Left lobe of liver (tissue), 2 donors: ENCODE measurements around the gene FRS2. TPM values are rescaled to one million over a fixed set of nuclear protein-coding genes. Genes with fewer than 3 reads are reported as not detected.
"Not testable (repeated sequence)": the region's sequence is repeated elsewhere in the genome, so short reads cannot be mapped to it uniquely, and the experiment has no call there.

Source experiments
- ATAC-seq: fragments of 200-7000 bp; cut with Tn5 transposase; one replicate; pipeline ENCODE4 v1.9.1; 2020; ENCODE audit warnings: mild to moderate bottlenecking, moderate library complexity
- DNase-seq: peaks from one replicate; pipeline ENCODE4 v3.0.0-alpha.2; 2020; ENCODE audit warnings: low spot score
- total RNA-seq: library from RNA; stranded (reverse); gene quantifications from one replicate; pipeline ENCODE4 v1.2.1, GENCODE V29; 2021
- donor health status: DM: no; HTN: no; CAD: no; lungs with moderate emphysema.
- donor health status: DM: no; HTN: yes; CAD: no.

The FRS2 gene, protein sequence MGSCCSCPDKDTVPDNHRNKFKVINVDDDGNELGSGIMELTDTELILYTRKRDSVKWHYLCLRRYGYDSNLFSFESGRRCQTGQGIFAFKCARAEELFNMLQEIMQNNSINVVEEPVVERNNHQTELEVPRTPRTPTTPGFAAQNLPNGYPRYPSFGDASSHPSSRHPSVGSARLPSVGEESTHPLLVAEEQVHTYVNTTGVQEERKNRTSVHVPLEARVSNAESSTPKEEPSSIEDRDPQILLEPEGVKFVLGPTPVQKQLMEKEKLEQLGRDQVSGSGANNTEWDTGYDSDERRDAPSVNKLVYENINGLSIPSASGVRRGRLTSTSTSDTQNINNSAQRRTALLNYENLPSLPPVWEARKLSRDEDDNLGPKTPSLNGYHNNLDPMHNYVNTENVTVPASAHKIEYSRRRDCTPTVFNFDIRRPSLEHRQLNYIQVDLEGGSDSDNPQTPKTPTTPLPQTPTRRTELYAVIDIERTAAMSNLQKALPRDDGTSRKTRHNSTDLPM
- 15.2 TPM for total RNA-seq

DNA sequence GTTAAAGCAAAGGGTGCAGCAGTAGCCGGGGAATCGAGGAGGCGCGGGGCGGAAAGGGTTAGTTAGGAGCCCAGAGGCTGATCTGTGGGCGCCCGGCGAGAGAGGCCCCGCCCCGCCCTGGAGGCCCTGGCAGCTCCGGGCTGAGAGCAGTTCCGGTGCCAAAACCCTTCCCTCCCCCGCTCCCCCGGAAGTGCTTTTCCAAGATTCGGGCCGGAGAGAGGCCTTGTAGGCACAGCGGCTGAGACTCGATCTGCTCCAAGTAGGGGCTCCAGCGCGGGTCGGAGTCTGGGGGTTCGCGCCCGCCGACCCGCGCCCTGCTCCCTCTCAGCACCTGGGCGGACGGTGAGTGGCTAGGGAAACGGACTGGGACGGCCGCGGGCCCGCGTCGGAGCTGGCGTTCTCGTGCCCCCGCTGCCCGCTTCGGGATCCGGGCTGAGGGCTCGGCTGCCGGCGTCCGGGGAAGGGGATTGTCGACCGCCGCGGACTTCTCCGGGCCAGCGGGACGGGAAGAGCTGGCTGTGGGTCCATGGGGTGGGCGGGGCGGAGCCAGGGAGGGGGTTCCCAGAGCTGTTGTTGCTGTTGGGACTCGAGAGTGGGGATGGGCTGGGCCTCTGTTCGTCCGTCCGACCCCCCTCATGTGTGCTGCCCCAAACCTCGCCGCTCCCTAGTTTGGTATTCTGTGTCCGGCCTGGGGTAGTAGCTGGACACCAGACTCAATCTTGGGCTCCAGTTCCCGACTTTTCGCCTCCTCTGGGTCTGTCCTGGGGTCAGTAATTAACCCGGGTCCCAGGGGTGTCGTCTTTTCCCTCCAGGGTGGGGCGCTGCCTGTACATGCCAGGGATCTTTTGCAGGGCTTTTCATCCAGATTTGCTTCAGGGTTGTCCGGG is at the start of gene FRS2:
TSS of gene FRS2 (plus strand) at position 200 of the 887 bp plus-strand sequence. CDS start 98,643 bp downstream, outside the sequence.
- ATAC-seq (peak; percentile 95), DNase-seq (peak; percentile 94)

DNA sequence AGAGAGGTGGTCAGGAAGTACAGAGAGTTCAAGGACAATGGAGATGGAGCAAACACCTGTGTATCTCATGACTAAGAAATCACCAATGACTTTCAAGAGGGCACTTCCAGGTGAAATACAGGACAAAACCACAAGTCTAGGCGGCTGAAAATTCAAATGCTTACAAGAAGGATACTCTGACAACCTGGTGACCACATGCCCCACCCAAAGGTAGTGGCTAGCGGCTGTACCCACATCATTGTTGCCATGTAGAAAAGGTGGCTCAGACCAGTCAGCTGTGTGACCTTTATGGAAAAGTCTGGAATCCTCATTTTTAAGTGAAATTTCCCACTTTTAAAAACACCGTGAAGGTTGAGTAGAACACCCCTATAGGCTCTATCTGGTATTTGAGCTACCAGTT is 48.6 kb upstream of the FRS2 start:
- DNase-seq (no peak), ATAC-seq (no peak)

DNA sequence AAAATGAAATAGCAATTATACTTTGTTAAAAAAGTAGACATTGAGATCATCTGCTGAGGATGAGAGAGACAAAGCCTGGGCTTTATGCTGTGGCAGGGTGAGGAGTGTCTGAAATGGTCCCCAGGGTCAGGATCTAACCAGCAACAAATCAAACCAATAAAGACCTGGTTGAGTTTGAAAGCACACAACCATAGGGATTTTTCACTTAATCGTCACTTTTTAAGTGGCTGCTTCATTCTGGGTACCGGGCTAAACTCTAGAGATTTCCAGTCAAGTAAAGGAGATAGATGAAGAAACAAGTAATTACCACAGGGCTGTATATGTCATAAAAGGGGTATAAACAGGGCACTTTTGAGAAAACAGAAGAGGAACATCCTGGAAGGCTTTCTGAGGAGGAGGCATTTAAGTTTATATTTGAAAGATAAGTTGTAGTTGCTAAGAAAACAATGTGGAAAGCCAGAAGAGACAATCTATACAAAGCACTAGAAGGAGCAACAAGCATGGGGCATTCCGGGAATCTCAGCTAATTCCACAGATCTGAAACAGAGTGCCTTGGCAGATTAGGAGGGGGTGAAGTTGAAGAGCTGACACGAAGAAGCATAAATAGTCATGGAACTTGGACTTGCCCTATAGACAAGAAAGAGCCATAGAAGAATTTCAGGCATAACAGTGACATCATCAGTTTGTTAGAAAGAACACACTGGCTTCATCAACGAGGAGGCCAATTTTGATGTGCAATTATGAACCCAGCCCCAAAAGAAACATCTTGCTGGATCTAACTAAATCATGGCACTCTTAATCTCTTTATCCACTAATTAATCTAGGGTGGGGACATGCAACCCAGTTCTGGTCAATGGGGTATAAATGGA is 46.9 kb upstream of the FRS2 start:
- DNase-seq: no peak
- ATAC-seq: no peak

DNA sequence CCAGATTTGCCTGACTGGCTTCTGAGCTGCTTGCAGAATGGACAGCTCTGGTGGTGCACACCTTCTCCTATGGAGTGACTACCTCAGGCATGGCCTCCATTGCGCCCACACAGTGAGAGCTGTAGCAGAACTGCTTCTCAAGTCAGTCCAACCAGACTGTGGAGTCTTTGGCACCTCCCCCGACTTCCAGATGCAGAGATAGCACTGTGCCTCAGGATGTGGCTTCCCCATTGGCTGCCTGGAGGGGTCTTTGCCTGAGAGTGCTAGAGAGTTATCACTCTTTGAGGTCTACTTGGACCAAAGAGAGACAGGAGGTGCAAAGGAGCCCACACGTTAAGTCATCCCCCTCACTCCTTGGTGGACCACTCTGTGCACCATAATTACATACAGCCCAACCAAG is 44.8 kb upstream of the FRS2 start:
- no peak for ATAC-seq
- DNase-seq: no peak

DNA sequence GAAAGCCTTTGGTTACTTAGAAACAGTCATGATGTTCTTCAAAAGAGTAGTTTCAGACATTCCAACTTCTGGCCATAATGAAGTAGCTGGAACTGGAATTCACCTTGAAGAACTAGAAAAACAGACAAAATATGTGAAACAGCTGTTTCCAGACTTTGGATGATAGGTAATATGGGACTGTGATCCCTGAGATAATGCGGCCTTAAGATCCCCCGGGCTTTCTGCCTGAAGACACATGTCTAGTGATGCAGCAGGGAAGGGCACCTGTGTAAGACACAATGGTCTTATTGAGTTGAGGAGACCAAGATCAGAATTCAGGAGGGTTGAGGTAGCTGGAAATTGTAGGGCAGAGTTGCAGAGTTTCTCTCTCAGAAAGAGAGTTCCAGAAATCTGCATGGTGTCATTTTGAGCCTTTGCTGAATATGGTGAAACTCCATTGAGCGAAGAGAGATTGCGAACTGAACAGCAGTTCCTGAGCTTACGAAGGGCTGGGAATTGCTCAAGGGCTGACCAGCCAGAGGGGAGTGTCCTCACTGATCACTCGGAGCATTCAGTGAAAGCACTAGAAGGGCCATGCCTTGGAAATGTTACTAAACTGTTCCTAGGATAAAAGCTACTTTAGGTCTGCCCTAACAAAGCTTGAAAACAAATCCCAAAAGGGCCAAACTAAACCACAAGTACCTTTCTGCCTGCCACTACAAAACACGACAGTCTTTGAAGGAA is 41.7 kb upstream of the FRS2 start:
- DNase-seq (no peak), ATAC-seq (no peak)

DNA sequence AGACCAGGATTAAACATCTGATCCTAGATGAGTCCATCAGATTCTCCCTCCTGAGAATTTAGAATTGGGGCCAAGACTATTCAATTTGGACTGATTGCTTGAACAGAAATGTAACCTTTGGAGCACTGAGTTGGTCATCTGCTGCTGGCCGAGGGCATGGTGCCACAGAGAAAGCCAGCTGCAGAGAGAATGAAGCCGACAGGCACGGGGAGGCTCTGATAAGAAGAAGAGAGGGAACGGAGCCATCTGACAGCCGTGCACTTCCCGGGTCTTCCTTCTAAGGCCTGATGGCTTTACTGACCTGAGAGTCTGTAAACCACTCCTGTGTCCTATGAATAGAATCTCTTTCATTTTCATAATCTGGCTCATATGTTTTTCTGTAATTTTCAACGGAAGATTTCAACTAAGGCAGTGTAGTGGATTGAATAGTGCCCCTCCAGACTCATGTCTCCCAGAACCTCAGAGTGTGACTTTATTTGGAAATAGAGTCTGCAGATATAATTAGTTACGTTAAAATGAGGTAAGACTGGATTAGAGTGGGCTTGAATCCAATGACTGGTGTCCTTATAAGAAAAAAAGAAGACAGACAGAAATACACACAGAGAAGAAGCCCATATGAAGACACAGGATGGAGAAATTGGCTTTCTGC is 39.1 kb upstream of the FRS2 start:
- ATAC-seq: peak; percentile 97
- DNase-seq: peak; percentile 58

DNA sequence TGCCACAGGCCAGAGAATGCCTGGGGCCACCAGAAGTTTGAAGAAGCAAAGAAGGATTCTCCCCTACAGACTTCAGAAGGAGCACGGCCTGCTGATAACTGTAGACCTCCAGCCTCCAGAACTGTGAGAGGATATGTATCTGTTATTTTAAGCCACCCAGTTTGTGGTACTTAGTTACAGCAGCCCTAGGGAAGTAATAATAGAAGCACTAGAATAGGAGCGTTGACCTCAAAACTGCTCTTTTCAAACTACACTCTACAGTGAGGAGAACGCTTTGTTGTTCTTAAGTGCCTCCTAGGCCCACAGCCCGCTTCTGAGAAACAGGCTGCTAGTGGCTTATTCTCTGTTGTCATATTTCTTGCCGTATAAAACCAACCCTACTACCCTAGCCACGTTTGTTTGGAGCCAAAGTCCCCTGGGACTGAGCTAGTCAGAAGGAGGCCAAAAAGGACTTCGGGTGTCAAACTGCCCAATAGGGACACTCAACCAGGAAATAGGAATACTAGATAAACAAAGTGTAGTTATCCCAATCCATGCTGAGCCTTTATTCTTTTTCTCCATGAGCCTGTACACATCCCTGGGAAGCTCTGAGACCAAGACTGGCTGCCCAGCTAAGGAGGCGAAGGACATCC is 38.5 kb upstream of the FRS2 start:
- DNase-seq: no peak
- ATAC-seq: peak; percentile 19

DNA sequence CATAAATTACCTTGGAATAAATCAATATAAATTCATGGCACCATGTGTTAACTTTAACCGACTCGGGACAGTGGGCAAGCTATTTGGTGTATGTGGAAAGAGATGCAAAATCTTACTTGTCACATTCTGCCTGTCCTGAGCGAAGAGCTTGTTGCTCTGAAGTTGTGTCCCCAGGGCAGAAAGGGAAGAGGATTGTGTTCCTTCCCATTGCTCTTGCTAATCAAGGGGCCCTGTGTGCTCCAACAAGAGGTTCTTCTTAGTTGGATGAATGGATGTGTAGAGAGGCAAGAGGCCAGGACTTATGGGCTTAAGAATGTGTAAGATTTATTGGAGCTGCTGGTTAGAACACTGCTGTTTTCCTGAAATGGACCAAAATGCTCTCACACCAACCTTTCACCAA is 36.5 kb upstream of the FRS2 start:
- no peak for DNase-seq
- no peak for ATAC-seq

DNA sequence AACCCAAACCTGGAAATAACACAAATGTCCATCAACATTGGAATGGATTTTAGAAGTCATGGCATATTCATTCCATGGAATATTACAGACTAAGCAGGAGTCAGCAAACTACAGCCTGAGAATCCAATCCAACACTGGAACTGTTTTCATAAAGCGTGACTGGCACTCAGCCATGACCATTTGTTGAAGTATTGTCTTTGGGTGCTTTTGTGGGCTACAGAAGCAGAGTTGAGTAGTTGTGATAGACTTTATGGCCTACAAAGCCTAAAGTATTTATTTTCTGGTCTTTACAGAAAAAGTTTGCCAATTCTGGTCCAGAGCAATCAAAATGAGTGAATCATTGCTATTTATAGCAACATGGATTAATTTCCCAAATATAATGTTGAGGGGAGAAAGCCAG is 34.5 kb upstream of the FRS2 start:
- no peak for DNase-seq
- no peak for ATAC-seq

DNA sequence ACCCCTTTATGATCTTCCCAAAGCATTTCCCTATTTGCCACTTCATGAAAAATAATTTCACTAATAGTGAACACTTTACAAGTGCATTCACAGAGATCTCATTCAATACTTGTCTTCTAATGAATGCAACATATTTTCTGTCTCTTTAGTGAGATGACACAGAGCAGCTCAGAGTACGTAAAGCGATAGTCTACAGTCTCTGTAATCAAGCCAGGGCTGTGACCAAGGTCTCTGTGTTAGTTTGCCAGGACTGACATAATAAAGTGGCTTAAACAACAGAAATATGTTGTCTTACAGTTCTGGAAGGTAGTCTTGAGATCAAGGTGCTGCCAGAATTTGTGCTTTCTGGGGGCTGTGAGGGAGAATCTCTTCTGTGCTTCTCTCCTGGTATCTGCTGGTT is 33.1 kb upstream of the FRS2 start:
- ATAC-seq (no peak), DNase-seq (no peak)

DNA sequence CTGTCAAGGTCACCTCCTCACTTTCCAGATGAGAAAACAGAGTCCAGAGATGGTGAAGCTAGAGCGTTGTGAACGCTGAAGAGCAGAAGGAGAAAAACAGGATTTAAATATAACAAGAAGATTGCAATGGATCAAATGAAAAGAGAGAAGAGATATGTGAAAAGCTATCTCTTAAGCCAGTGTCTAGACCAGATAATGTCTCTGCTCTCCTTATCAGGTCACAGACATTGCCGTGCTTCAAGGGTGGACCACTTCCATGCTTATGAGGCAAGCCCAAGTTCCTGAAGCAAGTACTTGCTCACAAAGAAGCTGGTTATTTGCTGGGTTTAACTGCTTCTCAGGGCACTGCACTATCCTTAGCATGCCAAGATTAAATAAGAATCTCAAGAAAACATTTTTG is 31.6 kb upstream of the FRS2 start:
- ATAC-seq (no peak), DNase-seq (no peak)

DNA sequence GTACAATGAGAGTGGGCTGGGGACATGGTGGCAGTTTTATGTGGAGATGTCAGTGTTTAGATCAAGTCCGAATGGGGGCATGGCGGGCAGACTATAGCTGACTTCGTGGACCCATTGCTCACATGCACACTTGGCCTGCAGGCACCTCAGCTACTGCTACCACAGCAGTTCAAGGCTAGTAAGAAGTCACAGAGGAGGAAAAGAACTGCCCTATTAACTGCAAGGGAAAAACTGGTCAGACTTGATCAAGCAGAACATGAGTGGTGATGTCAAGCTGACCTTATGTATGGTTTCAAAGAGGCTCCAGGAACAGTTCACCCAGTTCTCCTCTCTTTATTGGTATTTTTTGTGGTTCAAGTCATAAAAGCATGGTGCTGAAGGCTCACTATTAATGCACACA is 30.2 kb upstream of the FRS2 start:
- DNase-seq: no peak

DNA sequence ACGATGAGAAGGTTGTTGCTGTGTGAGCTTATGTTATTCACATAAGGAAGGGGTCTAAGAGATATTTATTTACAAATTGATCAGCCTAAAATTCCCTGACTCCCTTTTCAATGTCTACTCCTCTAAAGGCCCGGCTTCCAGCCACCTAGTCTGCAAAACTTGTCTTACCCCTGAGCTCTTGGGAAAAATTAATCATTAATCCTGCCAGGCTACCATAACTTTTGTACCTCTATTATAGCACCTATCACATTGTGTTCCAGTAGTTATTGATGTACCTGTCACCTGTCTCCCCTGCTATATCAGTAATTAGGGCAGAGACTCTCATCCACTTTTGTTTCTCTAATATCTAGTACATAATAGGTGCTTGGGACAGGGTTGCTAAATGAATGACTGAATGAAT is 29.3 kb upstream of the FRS2 start:
- DNase-seq (no peak), ATAC-seq (peak; percentile 68)

More for the DNA sequence above, 30.2 kb upstream of the FRS2 start:
- ATAC-seq: no peak

DNA sequence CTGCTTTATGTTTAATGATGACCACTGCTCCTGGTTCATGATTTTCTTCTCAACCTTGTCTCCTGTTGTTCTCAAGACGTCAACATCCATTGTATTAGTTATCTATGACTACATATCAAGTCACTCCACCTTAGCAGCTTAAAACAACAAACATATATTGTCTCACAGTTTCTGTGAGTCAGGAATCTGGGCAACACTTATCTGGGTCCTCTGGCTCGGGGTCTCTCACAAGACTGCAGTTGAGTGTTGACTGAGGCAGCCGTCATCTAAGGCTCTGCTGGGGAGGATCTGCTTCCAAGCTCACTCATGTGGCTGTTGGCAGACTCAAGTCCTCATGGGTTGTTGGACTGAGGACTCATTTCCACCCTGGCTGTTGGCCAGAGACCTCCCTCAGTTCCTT is 27.3 kb upstream of the FRS2 start:
- DNase-seq (no peak), ATAC-seq (no peak)

DNA sequence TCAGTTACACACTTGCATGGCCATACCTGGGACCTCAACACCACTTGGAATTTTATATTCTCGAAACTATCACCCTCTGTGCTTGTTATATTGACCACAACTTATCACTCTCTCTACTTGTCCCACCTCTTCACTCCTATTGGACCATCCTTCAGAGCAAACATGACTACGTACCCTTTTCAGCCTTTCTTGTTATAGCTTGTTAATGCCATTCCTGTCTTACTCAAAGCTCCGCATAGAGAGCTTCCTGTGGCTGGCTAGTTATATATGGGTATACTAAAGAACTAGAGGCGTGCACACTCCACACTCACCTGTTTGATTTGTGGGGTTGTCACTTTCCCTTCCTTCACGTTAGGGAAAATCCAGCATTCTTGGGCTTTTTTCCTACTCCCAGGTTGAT is 26.3 kb upstream of the FRS2 start:
- DNase-seq (no peak), ATAC-seq (no peak)

DNA sequence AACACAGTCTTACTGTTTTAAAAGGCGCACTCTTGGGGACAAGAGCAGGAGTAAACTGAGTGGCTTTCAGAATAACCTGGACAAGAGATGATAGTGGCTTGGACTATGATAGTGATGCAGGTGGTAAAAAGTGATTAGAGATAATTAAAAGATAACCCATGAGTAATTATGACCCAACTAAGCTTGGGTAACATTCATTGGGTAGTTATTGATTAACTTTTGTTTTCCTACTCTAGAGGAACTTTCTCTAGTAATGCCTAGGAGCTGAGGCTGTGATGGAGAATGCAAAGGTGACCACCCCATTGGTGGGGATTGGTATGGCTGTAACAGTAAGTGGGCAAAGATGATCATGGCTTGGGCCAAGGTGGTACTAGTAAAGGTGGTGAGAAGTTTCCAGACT is 22.3 kb upstream of the FRS2 start:
- peak; percentile 58 for ATAC-seq
- no peak for DNase-seq

DNA sequence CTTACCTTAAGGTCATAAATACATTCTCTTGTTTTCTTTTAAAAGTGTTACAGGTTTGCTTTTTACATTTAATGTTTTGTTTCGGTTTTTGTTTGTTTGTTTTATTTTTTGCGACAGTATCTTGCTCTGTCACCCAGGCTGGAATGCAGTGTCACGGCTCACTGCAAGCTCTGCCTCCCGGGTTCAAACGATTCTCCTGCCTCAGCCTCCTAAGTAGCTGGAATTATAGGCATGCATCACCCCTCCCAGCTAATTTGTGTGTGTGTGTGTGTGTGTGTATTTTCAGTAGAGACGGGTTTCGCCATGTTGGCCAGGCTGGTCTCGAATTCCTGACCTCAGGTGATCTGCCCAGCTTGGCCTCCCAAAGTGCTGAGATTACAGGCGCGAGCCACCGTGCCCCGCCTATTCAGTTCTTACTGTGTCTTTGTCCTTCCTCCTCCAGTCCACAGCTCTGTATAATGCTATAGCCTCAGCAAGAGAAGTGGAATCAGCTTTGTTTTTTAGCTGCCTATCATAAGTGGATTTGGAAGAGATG is 17.5 kb upstream of the FRS2 start:
- not testable (repeated sequence) for ATAC-seq, DNase-seq

DNA sequence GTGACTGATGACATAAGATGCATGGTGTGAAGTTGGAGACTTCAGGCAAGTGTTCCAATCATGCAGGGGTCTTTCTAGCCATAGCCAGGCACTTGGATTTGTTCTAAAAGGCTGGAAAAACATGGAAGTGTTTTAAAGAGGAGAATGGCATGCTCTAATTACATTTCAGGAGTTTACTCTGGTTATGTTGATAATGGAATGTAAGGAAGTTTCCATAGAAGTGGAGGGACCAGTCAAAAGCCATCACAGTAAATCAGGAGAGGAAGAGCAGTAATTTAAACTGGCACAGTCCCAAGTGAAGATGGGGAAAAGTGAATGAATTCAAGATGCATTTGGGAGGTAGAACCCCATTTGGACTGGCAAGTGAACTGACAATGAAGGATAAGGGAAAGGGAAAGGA is 13.9 kb upstream of the FRS2 start:
- no peak for DNase-seq
- no peak for ATAC-seq

DNA sequence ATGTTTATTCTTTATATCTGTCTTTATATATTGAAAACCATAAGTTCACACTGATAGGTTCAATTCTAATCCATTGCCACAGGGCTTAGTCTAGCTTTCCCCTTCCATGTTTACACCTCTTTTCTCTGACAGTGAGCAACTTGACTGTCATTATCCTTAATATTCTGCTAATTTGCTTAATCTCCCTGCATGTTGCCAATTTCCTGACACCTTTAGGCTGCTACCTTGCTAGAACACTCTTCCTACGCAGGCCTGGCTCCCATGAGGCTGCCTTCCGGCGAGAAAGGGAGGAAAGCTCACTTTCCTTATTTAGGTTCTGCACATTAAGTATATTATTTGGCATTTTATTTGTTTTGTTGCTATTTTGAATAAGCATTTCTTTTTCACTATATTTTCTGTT is 12.8 kb upstream of the FRS2 start:
- no peak for ATAC-seq
- DNase-seq: no peak
